Ovary (tissue), 9 donors: ENCODE results near the gene PHAF1. TPM values are rescaled to one million over a fixed set of nuclear protein-coding genes. Genes with fewer than 3 reads are reported as not detected.

Source experiments
- DNase-seq, 5 donors: peaks; one replicate each; pipeline ENCODE4 v3.0.0-alpha.2; 2019 to 2020
- H3K27ac ChIP-seq, 2 donors: fragments of 200-600 bp; one replicate each; pipeline versions ENCODE4 v1.5.1 to v1.8.0; 2019 to 2022
- H3K27me3 ChIP-seq: fragments of 200-600 bp; one replicate; pipeline ENCODE4 v1.8.0; 2022
- H3K36me3 ChIP-seq: fragments of 200-600 bp; sonication (generic); one replicate; pipeline ENCODE4 v1.5.1; 2019
- H3K4me1 ChIP-seq: one replicate; pipeline ENCODE4 v1.8.1; 2013; ENCODE audit warnings: mild to moderate bottlenecking, moderate library complexity; ENCODE audit not compliant: insufficient read depth
- H3K4me3 ChIP-seq: fragments of 200-600 bp; sonication (generic); one replicate; pipeline ENCODE4 v1.5.1; 2017
- H3K9me3 ChIP-seq, 2 donors: fragments of 200-600 bp in 1 of 2; sonication (generic) in 1 of 2; one replicate each; pipeline versions ENCODE4 v1.5.1 to v1.8.1; 2013 to 2019; ENCODE audit warnings: mild to moderate bottlenecking in 1 of 2, moderate library complexity in 1 of 2
- CTCF ChIP-seq, 3 donors: fragments of 450-650 bp in 2 of 3; fragments of 200-600 bp in 1 of 3; IDR thresholded peaks; one replicate each; pipeline versions ENCODE4 v1.5.1 to v1.8.0; 2016 to 2022; ENCODE audit warnings: antibody characterized with exemption in 3 of 3, mild to moderate bottlenecking in 1 of 3
- EP300 ChIP-seq: sonication (generic); formaldehyde crosslinking; IDR thresholded peaks from one replicate; pipeline ENCODE4 v1.6.1; 2017; ENCODE audit warnings: antibody characterized with exemption
- POLR2A ChIP-seq: fragments of 450-650 bp; IDR thresholded peaks from one replicate; pipeline ENCODE4 v1.6.1; 2017; ENCODE audit warnings: antibody characterized with exemption, mild to moderate bottlenecking, moderate library complexity
- WGBS, 3 donors: extraction: QIAGEN DNeasy Blood & Tissue Kit in 1 of 3; methylation state at CpG; one replicate each; pipeline versions ENCODE4 v1.1.5 to v1.1.7; 2013 to 2017; 5-methylcytosine and 5-hydroxymethylcytosine counted together
- intact Hi-C, 4 donors: fragments of 100-400 bp; cut with DNase I; formaldehyde crosslinking; loops; one replicate each; pipeline versions ENCODE4 v1.11.0 to v1.15.1; 2022 to 2023
- polyA plus RNA-seq, 2 donors: library from polyadenylated mRNA; stranded (reverse); fragments of 200-250 nt in 1 of 2; fragments of 350-450 nt in 1 of 2; fragmentation: Illumina TruSeq in 1 of 2; extraction: RNeasy Lipid Tissue Mini Kit (QIAGEN cat#74804) in 1 of 2; gene quantifications; one replicate each; pipeline ENCODE4 v1.2.3, GENCODE V29; 2013 to 2014
- total RNA-seq, 7 donors: library from RNA; depleted of rRNA in 2 of 7; stranded (reverse); fragments of >200 nt in 2 of 7; fragmentation: NEBNext Ultra II Directional in 3 of 7; extraction: Animal tissue kit (Norgen Biotek cat#: 25700) in 3 of 7; gene quantifications; one replicate each; pipeline versions ENCODE4 v1.1.0 to v1.2.4, GENCODE V29; 2016 to 2023
- donor health status: DM: no; HTN: no; CAD: no; lungs with moderate emphysema.
- donor health status: DM: no; HTN: no; CAD: no.
- donor health status: Bipolar disorder and iron deficiency.
- donor health status: DM: yes; HTN: yes; CAD: no.
- donor health status: DM: no; HTN: no; CAD: no.
- donor health status: DM: yes; HTN: yes; CAD: no.

The PHAF1 gene
- total and polyA plus RNA-seq, 9 donors, result 9.0 to 25.1 (median 14.9) TPM

GRCh38 chr16:67084345-67085028, 25.3 kb upstream of the PHAF1 start:
- no peak for DNase-seq
- intact Hi-C loops, result no loop called here

GRCh38 chr16:67086822-67087221, 22.9 kb upstream of the PHAF1 start:
- intact Hi-C loops, result no loop called here
- TF ChIP-seq CTCF (IDR thresholded peaks at IDR 0.05), result no peak
- no peak for TF ChIP-seq EP300
- no peak for TF ChIP-seq POLR2A
- Histone ChIP-seq H3K4me3 (no peak overlapping the region), H3K9me3 (no peaks in the 10 kb centered on the region), H3K27ac (no peak overlapping the region), H3K36me3 (no peaks in the 10 kb centered on the region), H3K4me1 (peaks cover 2% of the 10 kb centered on the region), H3K27me3 (no peaks in the 10 kb centered on the region)
- no peak for DNase-seq

More at GRCh38 chr16:67084345-67085028, 25.3 kb upstream of the PHAF1 start:
- TF ChIP-seq EP300, result no peak
- no peak for TF ChIP-seq CTCF (IDR thresholded peaks at IDR 0.05)
- no peak for TF ChIP-seq POLR2A
- H3K4me3 ChIP-seq, result no peak overlapping the region
- H3K9me3 ChIP-seq, result no peaks in the 10 kb centered on the region
- peaks cover 2% of the 10 kb centered on the region for H3K4me1 ChIP-seq
- H3K27me3 ChIP-seq, result no peaks in the 10 kb centered on the region
- no peak overlapping the region for H3K27ac ChIP-seq
- H3K36me3 ChIP-seq, result no peaks in the 10 kb centered on the region
- WGBS, 3 donors, result 97 to 98% (median 97%) methylated on average over 4 of the region's 4 CpGs

- Histone ChIP-seq H3K27me3 (no peaks in the 10 kb centered on the region), H3K27ac (no peak overlapping the region), H3K4me1 (peaks cover 2% of the 10 kb centered on the region), H3K9me3 (no peaks in the 10 kb centered on the region), H3K4me3 (no peak overlapping the region), H3K36me3 (no peaks in the 10 kb centered on the region)
- WGBS, 3 donors, result 80 to 93% (median 90%) methylated on average over 1 of the region's 1 CpG
- DNase-seq, result no peak
- intact Hi-C loops, result no loop called here
- no peak for TF ChIP-seq CTCF (IDR thresholded peaks at IDR 0.05)
- TF ChIP-seq POLR2A, result no peak
- TF ChIP-seq EP300, result no peak
Observed at GRCh38 chr16:67087291-67087690, 22.4 kb upstream of the PHAF1 start.

- TF ChIP-seq CTCF (IDR thresholded peaks at IDR 0.05) (no peak), EP300 (no peak), POLR2A (no peak)
- H3K9me3 ChIP-seq, result no peaks in the 10 kb centered on the region
- DNase-seq, result no peak
- H3K4me3 ChIP-seq, result no peak overlapping the region
- no peaks in the 10 kb centered on the region for H3K27me3 ChIP-seq
- no peaks in the 10 kb centered on the region for H3K36me3 ChIP-seq
- no peak overlapping the region for H3K27ac ChIP-seq
- intact Hi-C loops, result no loop called here
- peaks cover 2% of the 10 kb centered on the region for H3K4me1 ChIP-seq
Observed at GRCh38 chr16:67087803-67088202, 21.9 kb upstream of the PHAF1 start.
